KMS-11 (cell line): ENCODE measurements around the gene TUBGCP2.

Source experiments
- H2AFZ ChIP-seq: fragments of 200-600 bp; sonication (generic); 2 replicates; pipeline ENCODE4 v1.6.1; 2016; ENCODE audit warnings: antibody characterized with exemption, mixed run types, low read depth
- H3K27ac ChIP-seq: fragments of 200-600 bp; sonication (generic); 2 replicates; pipeline ENCODE4 v1.6.1; 2016; ENCODE audit warnings: mild to moderate bottlenecking, mixed run types
- H3K27me3 ChIP-seq: fragments of 200-600 bp; sonication (generic); 2 replicates; pipeline ENCODE4 v1.6.1; 2017; ENCODE audit warnings: mild to moderate bottlenecking, low read depth, mixed run types, moderate library complexity; ENCODE audit not compliant: insufficient read depth
- H3K36me3 ChIP-seq: fragments of 200-600 bp; sonication (generic); 2 replicates; pipeline ENCODE4 v1.6.1; 2017; ENCODE audit warnings: mild to moderate bottlenecking, mixed run types; ENCODE audit not compliant: insufficient read depth
- H3K4me1 ChIP-seq: fragments of 200-600 bp; sonication (generic); 2 replicates; pipeline ENCODE4 v1.6.1; 2016; ENCODE audit warnings: mild to moderate bottlenecking, low read depth, mixed run types; ENCODE audit not compliant: poor library complexity, severe bottlenecking
- H3K4me2 ChIP-seq: fragments of 200-600 bp; sonication (generic); 2 replicates; pipeline ENCODE4 v1.7.0; 2016; ENCODE audit warnings: mild to moderate bottlenecking, mixed run types
- H3K4me3 ChIP-seq: fragments of 200-600 bp; sonication (generic); IDR thresholded peaks from 2 replicates; pipeline ENCODE4 v1.6.1; 2017; ENCODE audit warnings: low read depth, low read length, mixed read lengths; ENCODE audit not compliant: insufficient read depth
- H3K79me2 ChIP-seq: fragments of 200-600 bp; sonication (generic); 2 replicates; pipeline ENCODE4 v1.6.1; 2016; ENCODE audit warnings: low read depth, mixed run types; ENCODE audit not compliant: insufficient read depth
- H3K9ac ChIP-seq: fragments of 200-600 bp; sonication (generic); 2 replicates; pipeline ENCODE4 v1.6.1; 2016; ENCODE audit warnings: mild to moderate bottlenecking, mixed run types
- H4K20me1 ChIP-seq: fragments of 200-600 bp; sonication (generic); 2 replicates; pipeline ENCODE4 v1.6.1; 2016; ENCODE audit warnings: mild to moderate bottlenecking, mixed run types; ENCODE audit not compliant: insufficient read depth
- CTCF ChIP-seq: fragments of 200-600 bp; sonication (generic); conservative IDR thresholded peaks from 2 replicates; pipeline ENCODE4 v1.6.1; 2017; ENCODE audit warnings: low read depth, mild to moderate bottlenecking, antibody characterized with exemption, low read length, moderate library complexity, mixed read lengths

Gene TUBGCP2

GRCh38 chr10:133278577-133279265 lies 30.0 kb downstream of the TUBGCP2 start:
- Histone ChIP-seq H3K9ac (peak overlapping the region; percentile 41; the same call in 1 of the 2 replicates), H3K27ac (peak overlapping the region; percentile 82), H4K20me1 (no peaks in the 10 kb centered on the region), H2AFZ (0 out of 2 replicates have a peak overlapping the region, but pooled peaks have one; percentile 9), H3K4me1 (peaks cover 59% of the 10 kb centered on the region), H3K4me3 (no peak overlapping the region), H3K27me3 (no peaks in the 10 kb centered on the region), H3K4me2 (peak overlapping the region; percentile 89), H3K79me2 (no peaks in the 10 kb centered on the region), H3K36me3 (no peaks in the 10 kb centered on the region)
- no peak for TF ChIP-seq CTCF

- H3K79me2 ChIP-seq, result no peaks in the 10 kb centered on the region
- no peaks in the 10 kb centered on the region for H3K27me3 ChIP-seq
- no peaks in the 10 kb centered on the region for H3K36me3 ChIP-seq
- peak overlapping the region; percentile 89 for H3K4me2 ChIP-seq
- H2AFZ ChIP-seq, result 0 out of 2 replicates have a peak overlapping the region, but pooled peaks have one; percentile 9
- H3K4me3 ChIP-seq, result no peak overlapping the region
- TF ChIP-seq CTCF, result no peak
- peak overlapping the region; percentile 82 for H3K27ac ChIP-seq
- H3K4me1 ChIP-seq, result peaks cover 63% of the 10 kb centered on the region
- H4K20me1 ChIP-seq, result no peaks in the 10 kb centered on the region
- H3K9ac ChIP-seq, result peak overlapping the region; percentile 41; the same call in 1 of the 2 replicates
These were observed 30.6 kb downstream of the TUBGCP2 start for GRCh38 chr10:133277993-133278576.

GRCh38 chr10:133277277-133277992 lies 31.2 kb downstream of the TUBGCP2 start:
- Histone ChIP-seq H4K20me1 (no peaks in the 10 kb centered on the region), H3K4me1 (peaks cover 63% of the 10 kb centered on the region), H3K4me2 (peak overlapping the region; percentile 89), H3K27ac (peak overlapping the region; percentile 82), H2AFZ (no peak overlapping the region), H3K4me3 (no peak overlapping the region), H3K9ac (peak overlapping the region; percentile 41; the same call in 1 of the 2 replicates), H3K79me2 (no peaks in the 10 kb centered on the region), H3K27me3 (no peaks in the 10 kb centered on the region), H3K36me3 (no peaks in the 10 kb centered on the region)
- no peak for TF ChIP-seq CTCF

GRCh38 chr10:133276435-133277201 lies 32.1 kb downstream of the TUBGCP2 start, which contains the start of gene ADAM8:
Gene ADAM8 (minus strand): TSS chr10:133276868. CDS start chr10:133276817, 51 bp downstream.
- Histone ChIP-seq H3K27me3 (no peaks in the 10 kb centered on the region), H2AFZ (no peak within 1 kb of the TSS), H3K9ac (peak within 1 kb of the TSS; percentile 60; the same call in 1 of the 2 replicates), H4K20me1 (no peaks in the 10 kb centered on the region), H3K4me1 (peaks cover 63% of the 10 kb centered on the region), H3K4me2 (peak within 1 kb of the TSS; percentile 90), H3K4me3 (no peak within 1 kb of the TSS), H3K27ac (peak within 1 kb of the TSS; percentile 82), H3K79me2 (no peaks in the 10 kb centered on the region), H3K36me3 (no peaks in the 10 kb centered on the region)
- no peak for TF ChIP-seq CTCF
